ENCODE measurements around the gene LRRC3B.

DNA sequence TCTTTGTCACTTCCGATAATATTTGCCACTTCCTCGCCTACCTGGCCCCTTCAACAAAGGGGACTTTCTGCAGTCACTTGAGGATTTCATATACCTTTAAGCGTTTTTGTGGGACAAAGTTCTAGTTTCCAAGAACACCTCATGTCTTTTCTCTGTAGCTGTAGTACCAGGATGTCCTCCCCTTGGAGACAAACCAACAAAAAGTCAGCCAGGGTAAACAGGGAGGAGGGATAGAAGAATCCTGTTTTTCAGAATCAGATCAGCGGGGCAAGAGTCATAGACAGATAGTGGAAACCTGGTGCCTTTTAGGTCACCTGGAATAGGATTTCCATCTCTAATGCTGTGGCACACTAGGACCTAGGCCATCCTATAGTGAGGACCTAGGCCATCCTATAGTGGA lies 4.5 kb downstream of the LRRC3B start:
- TF ChIP-seq POLR2AphosphoS5 (IDR thresholded peaks at IDR 0.05; ENCODE audit: low read depth, low read length) (no peak), POLR2A (IDR thresholded peaks at IDR 0.05; ENCODE audit: low read depth, low read length) (no peak)
